ENCODE measurements around the gene TMEM164.

Gene TMEM164

GRCh38 chrX:110103344-110103743, 100.4 kb downstream of the TMEM164 start:
- no peak for TF ChIP-seq CTCF (IDR thresholded peaks at IDR 0.05; ENCODE audit: low read depth, low read length)
- no peak for DNase-seq (ENCODE audit: extremely low read depth, low read depth)

- DNase-seq (ENCODE audit: extremely low read depth, low read depth), result no peak
- no peak for TF ChIP-seq CTCF (IDR thresholded peaks at IDR 0.05; ENCODE audit: low read depth, low read length)
These were observed 101.2 kb downstream of the TMEM164 start for GRCh38 chrX:110104078-110104477.

- no peak for DNase-seq (ENCODE audit: extremely low read depth, low read depth)
- TF ChIP-seq CTCF (IDR thresholded peaks at IDR 0.05; ENCODE audit: low read depth, low read length), result no peak
These were observed 105.5 kb downstream of the TMEM164 start for GRCh38 chrX:110108381-110108821.

GRCh38 chrX:110114260-110114776, 111.4 kb downstream of the TMEM164 start:
- DNase-seq (ENCODE audit: extremely low read depth, low read depth), result no peak
- TF ChIP-seq CTCF (IDR thresholded peaks at IDR 0.05; ENCODE audit: low read depth, low read length), result no peak

GRCh38 chrX:110116066-110116980, 113.4 kb downstream of the TMEM164 start:
- no peak for DNase-seq (ENCODE audit: extremely low read depth, low read depth)
- TF ChIP-seq CTCF (IDR thresholded peaks at IDR 0.05; ENCODE audit: low read depth, low read length), result no peak

GRCh38 chrX:110118530-110118929, 115.6 kb downstream of the TMEM164 start:
- TF ChIP-seq CTCF (IDR thresholded peaks at IDR 0.05; ENCODE audit: low read depth, low read length), result no peak
- no peak for DNase-seq (ENCODE audit: extremely low read depth, low read depth)

GRCh38 chrX:110119480-110119879, 116.6 kb downstream of the TMEM164 start:
- DNase-seq (ENCODE audit: extremely low read depth, low read depth), result no peak
- no peak for TF ChIP-seq CTCF (IDR thresholded peaks at IDR 0.05; ENCODE audit: low read depth, low read length)

Measured in AG09319 (cell line).